ENCODE results near the gene BMAL1. TPM values are rescaled to one million over a fixed set of nuclear protein-coding genes. Genes with fewer than 3 reads are reported as not detected.

The BMAL1 gene
- total RNA-seq, 1 donor from 2014 or later = 8.6 TPM

DNA sequence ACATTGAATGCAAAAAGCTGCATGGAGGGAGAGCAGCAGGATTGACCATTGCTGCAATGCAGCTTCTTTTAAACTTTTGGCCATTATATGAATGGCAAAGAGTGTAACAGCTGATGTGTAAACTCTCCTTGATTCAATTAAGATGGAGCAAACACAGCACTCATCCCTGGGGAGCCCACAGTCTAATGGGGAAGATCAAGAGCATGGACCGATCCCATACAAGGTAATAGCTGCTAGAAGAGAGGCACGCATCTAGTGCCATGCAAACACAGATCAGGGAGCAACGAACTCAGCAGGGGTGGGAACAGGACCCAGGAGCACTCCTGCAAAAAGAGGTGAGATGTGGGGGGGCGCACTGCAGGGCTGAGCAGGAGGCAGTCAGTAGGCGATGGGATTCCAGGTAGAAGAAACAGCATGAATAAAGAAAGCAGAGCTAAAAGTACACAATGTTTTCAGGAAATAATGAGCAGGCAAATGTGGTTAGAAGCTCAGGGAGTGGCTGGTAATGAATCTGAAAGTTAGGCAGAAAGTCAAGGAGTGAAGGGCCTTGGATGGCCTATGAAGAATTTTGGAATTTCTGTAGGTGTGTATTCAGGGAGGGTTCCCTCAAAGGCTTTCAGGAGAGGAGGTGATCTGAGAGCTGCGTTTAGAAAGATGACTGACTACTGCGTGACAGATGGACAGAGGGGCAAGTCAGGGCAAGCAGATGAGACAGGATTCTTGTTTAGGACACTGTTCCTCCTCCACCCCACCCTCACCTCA lies 17.2 kb upstream of the BMAL1 start:
- no peak for DNase-seq
- H3K9me3 Mint-ChIP-seq (ENCODE audit: unreplicated experiment) = no peaks in the 10 kb centered on the region
- H3K4me1 Mint-ChIP-seq (ENCODE audit: low read depth, unreplicated experiment) = peaks cover 8% of the 10 kb centered on the region
- TF ChIP-seq, protein P1, sequence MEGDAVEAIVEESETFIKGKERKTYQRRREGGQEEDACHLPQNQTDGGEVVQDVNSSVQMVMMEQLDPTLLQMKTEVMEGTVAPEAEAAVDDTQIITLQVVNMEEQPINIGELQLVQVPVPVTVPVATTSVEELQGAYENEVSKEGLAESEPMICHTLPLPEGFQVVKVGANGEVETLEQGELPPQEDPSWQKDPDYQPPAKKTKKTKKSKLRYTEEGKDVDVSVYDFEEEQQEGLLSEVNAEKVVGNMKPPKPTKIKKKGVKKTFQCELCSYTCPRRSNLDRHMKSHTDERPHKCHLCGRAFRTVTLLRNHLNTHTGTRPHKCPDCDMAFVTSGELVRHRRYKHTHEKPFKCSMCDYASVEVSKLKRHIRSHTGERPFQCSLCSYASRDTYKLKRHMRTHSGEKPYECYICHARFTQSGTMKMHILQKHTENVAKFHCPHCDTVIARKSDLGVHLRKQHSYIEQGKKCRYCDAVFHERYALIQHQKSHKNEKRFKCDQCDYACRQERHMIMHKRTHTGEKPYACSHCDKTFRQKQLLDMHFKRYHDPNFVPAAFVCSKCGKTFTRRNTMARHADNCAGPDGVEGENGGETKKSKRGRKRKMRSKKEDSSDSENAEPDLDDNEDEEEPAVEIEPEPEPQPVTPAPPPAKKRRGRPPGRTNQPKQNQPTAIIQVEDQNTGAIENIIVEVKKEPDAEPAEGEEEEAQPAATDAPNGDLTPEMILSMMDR (IDR thresholded peaks at IDR 0.05; ENCODE audit: partially characterized antibody, unreplicated experiment) = no peak
- H3K27me3 Mint-ChIP-seq (ENCODE audit: unreplicated experiment) = no peaks in the 10 kb centered on the region
- peak overlapping the region; percentile 44 for H3K4me3 Mint-ChIP-seq (ENCODE audit: unreplicated experiment)
- H3K27ac Mint-ChIP-seq (ENCODE audit: unreplicated experiment) = no peak overlapping the region
- no peaks in the 10 kb centered on the region for H3K36me3 Mint-ChIP-seq (ENCODE audit: unreplicated experiment)

DNA sequence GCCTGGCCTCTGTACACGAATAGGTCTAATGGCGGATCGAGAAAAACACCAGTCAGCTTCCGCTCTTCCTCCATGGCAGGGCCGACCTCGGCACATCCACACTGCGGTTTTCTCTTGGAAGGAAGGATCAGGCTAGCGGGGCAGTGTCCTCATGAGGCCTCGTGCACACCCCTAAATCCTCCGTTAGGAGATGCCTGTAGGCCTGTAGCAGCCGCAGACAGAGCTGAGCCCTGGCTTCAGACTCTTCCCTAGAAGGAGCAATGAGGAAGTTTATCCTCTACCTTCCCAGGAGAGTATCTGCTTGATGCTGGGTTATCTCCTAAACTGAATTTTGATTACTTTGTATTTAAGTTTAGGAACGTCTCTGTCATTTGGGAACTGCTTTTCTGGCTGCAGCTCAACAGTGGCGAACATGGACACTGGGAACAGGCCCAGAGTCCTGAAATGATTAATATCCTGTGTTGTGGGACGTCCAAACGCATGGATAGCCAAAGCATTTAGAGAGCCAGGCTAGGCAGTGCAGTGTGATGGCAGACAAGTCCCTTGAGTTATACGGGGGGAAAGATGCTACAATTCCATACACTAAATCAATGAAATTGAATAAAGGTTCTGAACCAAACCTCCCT lies 16.5 kb upstream of the BMAL1 start:
- Mint-ChIP-seq H3K9me3 (ENCODE audit: unreplicated experiment) (no peaks in the 10 kb centered on the region), H3K27me3 (ENCODE audit: unreplicated experiment) (no peaks in the 10 kb centered on the region), H3K36me3 (ENCODE audit: unreplicated experiment) (no peaks in the 10 kb centered on the region), H3K27ac (ENCODE audit: unreplicated experiment) (no peak overlapping the region), H3K4me1 (ENCODE audit: low read depth, unreplicated experiment) (peaks cover 8% of the 10 kb centered on the region), H3K4me3 (ENCODE audit: unreplicated experiment) (no peak overlapping the region)
- TF ChIP-seq, protein P1 (IDR thresholded peaks at IDR 0.05; ENCODE audit: partially characterized antibody, unreplicated experiment) = no peak
- DNase-seq = no peak

DNA sequence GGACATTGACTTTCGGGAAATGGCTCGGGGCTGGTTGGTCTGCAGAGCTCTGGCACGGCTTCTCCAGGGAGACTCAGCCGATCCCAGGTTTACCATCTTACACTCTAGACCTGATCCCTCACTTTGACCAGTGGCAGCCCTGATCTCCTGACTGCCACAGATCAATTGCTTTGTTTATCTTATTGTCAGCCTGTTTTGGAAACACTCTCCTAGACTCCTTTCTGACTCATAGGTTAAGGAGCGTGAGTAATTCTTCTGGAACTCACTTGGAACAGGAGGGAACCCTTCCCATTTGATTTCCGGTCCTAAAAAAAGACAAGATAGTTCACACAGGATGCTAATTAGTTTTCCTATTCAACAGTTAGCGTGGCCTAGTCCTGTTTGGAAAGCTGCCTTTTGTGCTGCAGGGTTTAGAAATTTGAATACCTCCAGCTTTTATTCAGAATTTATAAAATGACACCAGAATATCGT lies 16.0 kb upstream of the BMAL1 start:
- no peak for DNase-seq
- no peaks in the 10 kb centered on the region for H3K9me3 Mint-ChIP-seq (ENCODE audit: unreplicated experiment)
- no peaks in the 10 kb centered on the region for H3K27me3 Mint-ChIP-seq (ENCODE audit: unreplicated experiment)
- H3K4me1 Mint-ChIP-seq (ENCODE audit: low read depth, unreplicated experiment) = peaks cover 8% of the 10 kb centered on the region
- no peak overlapping the region for H3K4me3 Mint-ChIP-seq (ENCODE audit: unreplicated experiment)
- TF ChIP-seq, protein P1 (IDR thresholded peaks at IDR 0.05; ENCODE audit: partially characterized antibody, unreplicated experiment) = no peak
- no peak overlapping the region for H3K27ac Mint-ChIP-seq (ENCODE audit: unreplicated experiment)
- H3K36me3 Mint-ChIP-seq (ENCODE audit: unreplicated experiment) = no peaks in the 10 kb centered on the region

DNA sequence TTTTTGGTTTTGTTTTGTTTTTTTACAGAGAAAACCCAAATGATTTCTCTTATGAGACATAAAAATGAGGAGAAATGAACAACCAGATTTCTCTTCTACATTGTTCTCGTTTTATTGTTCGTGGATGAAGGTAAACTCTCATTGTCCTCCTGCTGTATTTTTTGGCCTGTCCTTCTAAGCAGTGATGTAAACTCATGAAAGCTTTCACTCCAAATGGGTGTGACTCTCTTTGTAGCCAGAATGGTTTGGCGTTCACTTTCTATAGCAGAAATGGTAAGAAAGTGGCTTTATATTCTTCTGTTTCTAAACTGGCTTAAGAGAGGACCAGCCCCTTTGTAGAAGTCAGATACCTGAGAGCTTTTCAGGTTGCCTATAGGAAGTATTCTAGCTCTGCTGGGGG lies 15.5 kb upstream of the BMAL1 start:
- TF ChIP-seq, protein P1 (IDR thresholded peaks at IDR 0.05; ENCODE audit: partially characterized antibody, unreplicated experiment) = no peak
- no peaks in the 10 kb centered on the region for H3K9me3 Mint-ChIP-seq (ENCODE audit: unreplicated experiment)
- no peaks in the 10 kb centered on the region for H3K27me3 Mint-ChIP-seq (ENCODE audit: unreplicated experiment)
- H3K27ac Mint-ChIP-seq (ENCODE audit: unreplicated experiment) = no peak overlapping the region
- no peak for DNase-seq
- H3K4me3 Mint-ChIP-seq (ENCODE audit: unreplicated experiment) = no peak overlapping the region
- no peaks in the 10 kb centered on the region for H3K36me3 Mint-ChIP-seq (ENCODE audit: unreplicated experiment)
- H3K4me1 Mint-ChIP-seq (ENCODE audit: low read depth, unreplicated experiment) = peaks cover 8% of the 10 kb centered on the region

DNA sequence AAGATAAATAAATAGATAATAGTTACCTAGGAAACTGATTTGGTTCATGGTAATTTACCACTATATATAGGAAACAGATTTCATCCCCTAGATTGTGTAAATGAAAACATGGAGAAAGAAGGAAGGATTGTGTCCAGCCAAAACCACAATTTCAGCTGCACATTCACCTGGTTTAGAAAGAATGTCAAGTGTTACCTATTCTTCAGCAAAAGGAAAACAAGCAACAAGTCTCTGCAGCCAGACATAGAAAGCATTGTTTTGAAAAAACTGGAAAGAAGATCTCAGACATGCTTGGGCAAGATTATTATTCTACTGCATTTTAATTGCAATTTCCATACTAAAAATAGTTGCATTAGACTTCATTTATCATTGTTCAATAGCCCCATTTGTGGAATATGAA lies 8.8 kb upstream of the BMAL1 start:
- peaks cover 1% of the 10 kb centered on the region for H3K27me3 Mint-ChIP-seq (ENCODE audit: unreplicated experiment)
- no peak overlapping the region for H3K27ac Mint-ChIP-seq (ENCODE audit: unreplicated experiment)
- no peaks in the 10 kb centered on the region for H3K4me1 Mint-ChIP-seq (ENCODE audit: low read depth, unreplicated experiment)
- H3K4me3 Mint-ChIP-seq (ENCODE audit: unreplicated experiment) = no peak overlapping the region
- DNase-seq = no peak
- no peaks in the 10 kb centered on the region for H3K9me3 Mint-ChIP-seq (ENCODE audit: unreplicated experiment)
- TF ChIP-seq, protein P1 (IDR thresholded peaks at IDR 0.05; ENCODE audit: partially characterized antibody, unreplicated experiment) = no peak
- H3K36me3 Mint-ChIP-seq (ENCODE audit: unreplicated experiment) = no peaks in the 10 kb centered on the region
